Loucy (cell line): ENCODE results near the gene CUBN.

Experiments used
- CTCF ChIP-seq: fragments of 200-600 bp; sonication (generic); conservative IDR thresholded peaks from 2 replicates; pipeline ENCODE4 v1.5.1; 2014; ENCODE audit warnings: mild to moderate bottlenecking, antibody characterized with exemption, low read length
- EZH2phosphoT487 ChIP-seq: fragments of 200-600 bp; IDR thresholded peaks from 2 replicates; pipeline ENCODE4 v1.6.1; 2018; ENCODE audit warnings: antibody characterized with exemption, mild to moderate bottlenecking, moderate library complexity, borderline replicate concordance

GRCh38 chr10:17166699-17167098 lies 37.1 kb upstream of the CUBN start:
- TF ChIP-seq CTCF (no peak), EZH2phosphoT487 (no peak)
